ENCODE results near the gene TNFRSF8. TPM values are rescaled to one million over a fixed set of nuclear protein-coding genes. Genes with fewer than 3 reads are reported as not detected.

The TNFRSF8 gene
- polyA plus RNA-seq, 1 donor (not counting 4 experiments of a cell fraction or from before 2014, with no cell fraction given), result 0.03 TPM

GRCh38 chr1:12059226-12059625 is 3.9 kb upstream of the TNFRSF8 start:
- Histone ChIP-seq H3K27ac (ENCODE audit: control insufficient read depth, insufficient read depth, low read length) (no peak overlapping the region), H3K79me2 (ENCODE audit: control insufficient read depth, insufficient read depth, low read length) (no peaks in the 10 kb centered on the region), H3K9me3 (ENCODE audit: control insufficient read depth, low read depth, low read length) (no peaks in the 10 kb centered on the region), H3K9me1 (ENCODE audit: control insufficient read depth, extremely low read depth, insufficient read depth, low read length) (no peaks in the 10 kb centered on the region), H2AFZ (ENCODE audit: control insufficient read depth, low read length) (no peak overlapping the region), H3K4me1 (ENCODE audit: control insufficient read depth, extremely low read depth, insufficient read depth, low read length) (peaks cover 20% of the 10 kb centered on the region), H3K27me3 (ENCODE audit: control insufficient read depth, extremely low read depth, insufficient read depth, low read length) (peaks cover 29% of the 10 kb centered on the region), H3K4me2 (ENCODE audit: control insufficient read depth, extremely low read depth, insufficient read depth, low read depth, low read length) (no peak overlapping the region), H3K4me3 (ENCODE audit: control insufficient read depth in 2 of 3, extremely low read depth in 1 of 3, insufficient read depth in 2 of 3, low read depth in 1 of 3, low read length in 3 of 3) (no peak overlapping the region), H3K36me3 (ENCODE audit: control insufficient read depth in 2 of 2, extremely low read depth in 1 of 2, insufficient read depth in 2 of 2, low read length in 2 of 2) (no peaks in the 10 kb centered on the region), H4K20me1 (ENCODE audit: control insufficient read depth, extremely low read depth, insufficient read depth, low read length) (no peaks in the 10 kb centered on the region), H3K9ac (ENCODE audit: control insufficient read depth, extremely low read depth, insufficient read depth, low read length) (no peak overlapping the region)
- DNase-seq (ENCODE audit: low read depth, low spot score) (no peak), FAIRE-seq (no peak)
- dilution Hi-C loops (cut with MboI; ENCODE audit: extremely low pct_ligation_motif_present, low sequenced_read_pairs), result no loop called here
- no peak for TF ChIP-seq CTCF (optimal IDR thresholded peaks at IDR 0.05 in 1 of 3, IDR thresholded peaks at IDR 0.05 in 1 of 3, conservative IDR thresholded peaks at IDR 0.05 in 1 of 3; ENCODE audit: extremely low read depth in 1 of 3, insufficient read depth in 2 of 3, low read length in 3 of 3)
- no peak for TF ChIP-seq EZH2 (IDR thresholded peaks at IDR 0.05; ENCODE audit: low read length)

GRCh38 chr1:12059722-12060464 is 3.2 kb upstream of the TNFRSF8 start:
- Histone ChIP-seq H3K4me2 (ENCODE audit: control insufficient read depth, extremely low read depth, insufficient read depth, low read depth, low read length) (no peak overlapping the region), H3K9me1 (ENCODE audit: control insufficient read depth, extremely low read depth, insufficient read depth, low read length) (no peaks in the 10 kb centered on the region), H3K4me3 (ENCODE audit: control insufficient read depth in 2 of 3, extremely low read depth in 1 of 3, insufficient read depth in 2 of 3, low read depth in 1 of 3, low read length in 3 of 3) (no peak overlapping the region), H3K9ac (ENCODE audit: control insufficient read depth, extremely low read depth, insufficient read depth, low read length) (no peak overlapping the region), H3K27me3 (ENCODE audit: control insufficient read depth, extremely low read depth, insufficient read depth, low read length) (peaks cover 36% of the 10 kb centered on the region), H3K27ac (ENCODE audit: control insufficient read depth, insufficient read depth, low read length) (no peak overlapping the region), H3K36me3 (ENCODE audit: control insufficient read depth in 2 of 2, extremely low read depth in 1 of 2, insufficient read depth in 2 of 2, low read length in 2 of 2) (no peaks in the 10 kb centered on the region), H4K20me1 (ENCODE audit: control insufficient read depth, extremely low read depth, insufficient read depth, low read length) (no peaks in the 10 kb centered on the region), H2AFZ (ENCODE audit: control insufficient read depth, low read length) (no peak overlapping the region), H3K79me2 (ENCODE audit: control insufficient read depth, insufficient read depth, low read length) (no peaks in the 10 kb centered on the region), H3K4me1 (ENCODE audit: control insufficient read depth, extremely low read depth, insufficient read depth, low read length) (peaks cover 19% of the 10 kb centered on the region), H3K9me3 (ENCODE audit: control insufficient read depth, low read depth, low read length) (no peaks in the 10 kb centered on the region)
- dilution Hi-C loops (cut with MboI; ENCODE audit: extremely low pct_ligation_motif_present, low sequenced_read_pairs), result no loop called here
- DNase-seq (ENCODE audit: low read depth, low spot score) (no peak), FAIRE-seq (no peak)
- no peak for TF ChIP-seq CTCF (optimal IDR thresholded peaks at IDR 0.05 in 1 of 3, IDR thresholded peaks at IDR 0.05 in 1 of 3, conservative IDR thresholded peaks at IDR 0.05 in 1 of 3; ENCODE audit: extremely low read depth in 1 of 3, insufficient read depth in 2 of 3, low read length in 3 of 3)

Measured in keratinocyte (primary cell).